ENCODE results near the gene DDX49. TPM values are rescaled to one million over a fixed set of nuclear protein-coding genes. Genes with fewer than 3 reads are reported as not detected.

The DDX49 gene, protein sequence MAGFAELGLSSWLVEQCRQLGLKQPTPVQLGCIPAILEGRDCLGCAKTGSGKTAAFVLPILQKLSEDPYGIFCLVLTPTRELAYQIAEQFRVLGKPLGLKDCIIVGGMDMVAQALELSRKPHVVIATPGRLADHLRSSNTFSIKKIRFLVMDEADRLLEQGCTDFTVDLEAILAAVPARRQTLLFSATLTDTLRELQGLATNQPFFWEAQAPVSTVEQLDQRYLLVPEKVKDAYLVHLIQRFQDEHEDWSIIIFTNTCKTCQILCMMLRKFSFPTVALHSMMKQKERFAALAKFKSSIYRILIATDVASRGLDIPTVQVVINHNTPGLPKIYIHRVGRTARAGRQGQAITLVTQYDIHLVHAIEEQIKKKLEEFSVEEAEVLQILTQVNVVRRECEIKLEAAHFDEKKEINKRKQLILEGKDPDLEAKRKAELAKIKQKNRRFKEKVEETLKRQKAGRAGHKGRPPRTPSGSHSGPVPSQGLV
- 10 to 100 TPM; 46.2 to 57.3 (median 48.6) TPM for polyA plus RNA-seq (ENCODE audit: insufficient read length in 4 of 4)

DNA sequence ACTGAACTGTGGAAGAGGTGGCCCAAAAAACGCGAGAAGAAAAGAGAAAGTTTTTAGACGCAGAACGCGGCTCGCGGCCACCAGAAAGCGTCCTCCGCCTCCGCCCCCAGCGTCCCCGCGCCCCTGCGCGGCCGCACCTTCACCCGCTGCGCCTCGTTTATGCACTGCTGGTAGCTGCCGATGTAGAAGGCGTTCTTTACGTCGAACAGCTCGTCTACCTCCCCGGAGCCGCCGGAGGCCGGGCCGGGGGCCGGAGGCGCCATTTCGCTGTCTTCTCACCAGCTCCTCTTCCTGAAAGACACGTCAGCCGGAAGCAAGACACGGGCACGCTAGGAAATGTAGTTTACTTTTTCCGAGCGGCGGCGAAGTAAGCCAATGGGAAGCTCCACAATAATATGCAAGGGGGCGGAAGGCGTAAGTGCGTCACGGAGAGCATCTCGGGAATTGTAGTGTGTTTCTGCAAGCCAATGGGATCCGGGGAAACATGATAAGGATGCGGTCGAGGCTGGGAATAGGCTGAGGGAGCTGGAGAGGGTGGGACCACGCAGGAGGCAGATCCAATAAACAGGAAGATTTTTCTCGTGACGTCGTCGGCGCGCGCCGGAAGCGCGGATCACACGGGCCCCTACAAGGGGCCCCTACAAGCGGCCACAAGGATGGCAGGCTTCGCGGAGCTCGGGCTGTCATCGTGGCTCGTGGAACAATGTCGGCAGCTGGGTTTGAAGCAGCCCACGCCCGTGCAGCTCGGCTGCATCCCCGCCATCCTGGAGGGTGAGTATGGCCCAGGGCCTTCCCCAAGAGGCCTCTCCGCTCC lies at the start of gene DDX49, which contains the start of gene COPE:
Gene DDX49 (plus strand): TSS at position 630 of the 814 bp plus-strand sequence. CDS start 27 bp downstream, at position 657.
Gene COPE (minus strand): TSS at position 302 of the 814 bp plus-strand sequence. CDS start 39 bp downstream, at position 263.
- peak; percentile 98 to 99 (median 99) for DNase-seq (ENCODE audit: low read depth in 4 of 4, low spot score in 3 of 4)

DNA sequence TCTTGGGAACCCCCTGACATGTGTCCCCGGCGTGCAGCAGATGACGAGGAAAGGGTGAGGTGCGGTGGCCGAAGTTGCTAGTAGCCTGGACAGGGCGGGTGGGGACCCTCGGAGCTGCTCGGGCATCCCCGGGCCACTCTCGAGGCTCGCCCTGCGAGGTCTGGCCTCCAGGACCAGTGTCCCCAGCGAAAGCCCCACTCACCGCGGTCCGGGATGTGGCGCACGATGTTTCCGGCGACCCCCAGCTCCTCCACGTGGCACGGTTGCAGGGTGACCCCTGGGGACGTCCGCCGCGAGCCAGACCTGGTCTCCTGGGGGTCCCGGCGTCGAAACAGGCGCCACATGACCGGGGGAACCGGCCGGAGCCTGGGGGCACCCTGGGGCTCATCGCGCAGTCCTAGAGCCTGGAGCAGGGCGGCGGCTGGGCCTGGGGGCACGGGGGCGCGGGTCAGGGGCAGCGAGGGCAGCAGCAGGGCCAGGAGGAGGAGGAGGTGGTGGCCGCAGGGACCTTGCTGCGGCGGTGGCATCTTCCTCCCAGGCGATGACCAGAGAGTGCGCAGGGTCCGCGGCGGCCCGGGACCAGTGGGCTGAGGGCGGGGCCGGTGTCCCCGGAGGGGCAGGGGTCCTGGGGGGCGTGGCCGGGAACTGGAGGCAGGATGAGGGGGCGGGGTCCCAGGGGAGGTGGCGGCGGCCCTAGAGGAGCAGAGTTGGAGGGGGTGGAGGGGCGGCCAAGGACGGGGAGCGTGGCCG lies 49.6 kb upstream of the DDX49 start:
- no peak for DNase-seq (ENCODE audit: low read depth in 4 of 4, low spot score in 3 of 4)

DNA sequence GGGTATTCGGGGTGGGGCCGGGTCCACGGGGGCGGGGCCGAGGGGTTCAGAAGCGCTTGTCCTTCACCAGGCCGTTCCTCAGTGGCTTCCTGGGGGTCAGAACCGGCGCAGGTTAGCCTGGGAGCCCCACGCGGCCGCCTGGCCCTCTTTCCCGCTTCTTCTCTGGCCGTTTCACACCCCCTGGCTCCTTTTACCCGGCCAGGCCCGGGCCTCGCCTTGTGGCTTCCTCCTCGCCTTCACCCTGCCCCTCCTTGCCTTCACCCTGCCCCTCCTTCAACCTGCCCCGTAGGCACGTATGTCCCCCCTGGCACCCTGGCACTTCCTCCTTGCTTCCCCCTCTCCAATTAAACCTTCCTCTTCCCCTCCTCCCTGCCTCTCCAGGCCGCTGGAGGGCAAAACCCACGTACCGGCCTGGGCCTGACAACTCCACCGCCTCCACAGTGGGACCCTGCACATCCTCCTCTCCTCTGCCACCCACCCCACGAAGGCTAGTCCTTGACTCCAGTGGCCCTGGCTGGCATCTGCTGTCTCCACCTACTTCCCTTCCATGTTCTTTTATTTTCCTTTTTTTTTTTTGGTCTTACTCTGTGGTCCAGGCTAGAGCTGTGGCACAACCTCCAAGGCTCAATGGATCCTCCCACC lies 48.9 kb upstream of the DDX49 start:
- no peak for DNase-seq (ENCODE audit: low read depth in 4 of 4, low spot score in 3 of 4)

DNA sequence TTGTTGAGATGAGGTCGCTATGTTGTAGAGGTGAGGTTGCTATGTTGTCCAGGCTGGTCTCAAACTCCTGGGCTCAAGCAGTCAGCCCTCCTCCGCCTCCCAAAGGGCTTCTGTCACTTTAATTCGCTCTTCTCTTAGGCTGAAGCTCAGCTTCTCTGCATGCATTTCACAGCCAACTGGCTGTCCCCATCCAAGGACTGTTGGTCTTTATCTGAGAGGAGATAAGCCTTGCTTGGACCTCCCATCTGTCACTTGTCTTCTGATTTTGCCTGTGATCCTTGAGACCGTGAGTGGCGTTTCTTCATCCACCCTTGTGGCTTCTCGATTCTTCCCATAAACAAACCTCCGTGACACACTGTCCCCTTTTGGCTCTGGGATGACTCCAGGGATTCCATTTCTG lies 48.0 kb upstream of the DDX49 start:
- no peak for DNase-seq (ENCODE audit: low read depth in 4 of 4, low spot score in 3 of 4)

DNA sequence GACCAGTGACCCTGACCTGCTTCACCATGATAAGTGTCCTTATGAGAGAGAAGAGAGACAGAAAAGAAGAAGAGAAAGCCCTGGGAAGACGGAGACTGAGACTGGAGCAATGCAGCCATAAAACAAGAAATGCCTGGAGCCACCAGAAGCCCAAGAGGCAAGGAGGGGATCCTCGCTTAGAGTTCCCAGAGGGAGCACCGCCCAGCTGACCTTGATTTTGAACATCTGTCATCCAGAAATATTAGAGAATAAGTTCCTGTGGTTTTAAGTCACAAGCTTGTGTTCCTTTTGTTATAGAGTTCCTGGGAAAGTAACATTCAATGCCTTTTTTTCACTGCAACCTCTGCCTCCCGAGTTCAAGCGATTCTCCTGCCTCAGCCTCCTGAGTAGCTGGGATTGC lies 43.8 kb upstream of the DDX49 start:
- no peak for DNase-seq (ENCODE audit: low read depth in 4 of 4, low spot score in 3 of 4)

DNA sequence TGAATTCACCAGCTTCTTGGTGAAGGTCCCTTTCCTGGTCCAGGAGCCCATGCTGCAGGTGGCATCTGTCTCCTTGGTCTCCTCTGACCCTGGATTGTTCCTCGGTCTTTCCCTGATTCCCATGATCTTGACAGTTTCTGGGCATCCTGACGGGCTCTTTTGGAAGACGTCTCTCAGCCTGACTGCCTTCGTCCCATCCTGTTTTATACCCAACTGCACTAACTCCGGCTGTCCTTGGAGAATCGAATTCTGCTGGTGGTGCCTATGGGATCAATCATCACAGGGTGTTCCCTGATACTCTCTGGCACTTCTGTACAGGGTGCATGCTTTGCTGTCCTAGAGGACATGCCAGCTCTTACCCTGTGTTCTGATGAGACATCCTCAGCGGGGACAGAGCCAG lies 42.6 kb upstream of the DDX49 start:
- DNase-seq (ENCODE audit: low read depth in 4 of 4, low spot score in 3 of 4) = no peak

DNA sequence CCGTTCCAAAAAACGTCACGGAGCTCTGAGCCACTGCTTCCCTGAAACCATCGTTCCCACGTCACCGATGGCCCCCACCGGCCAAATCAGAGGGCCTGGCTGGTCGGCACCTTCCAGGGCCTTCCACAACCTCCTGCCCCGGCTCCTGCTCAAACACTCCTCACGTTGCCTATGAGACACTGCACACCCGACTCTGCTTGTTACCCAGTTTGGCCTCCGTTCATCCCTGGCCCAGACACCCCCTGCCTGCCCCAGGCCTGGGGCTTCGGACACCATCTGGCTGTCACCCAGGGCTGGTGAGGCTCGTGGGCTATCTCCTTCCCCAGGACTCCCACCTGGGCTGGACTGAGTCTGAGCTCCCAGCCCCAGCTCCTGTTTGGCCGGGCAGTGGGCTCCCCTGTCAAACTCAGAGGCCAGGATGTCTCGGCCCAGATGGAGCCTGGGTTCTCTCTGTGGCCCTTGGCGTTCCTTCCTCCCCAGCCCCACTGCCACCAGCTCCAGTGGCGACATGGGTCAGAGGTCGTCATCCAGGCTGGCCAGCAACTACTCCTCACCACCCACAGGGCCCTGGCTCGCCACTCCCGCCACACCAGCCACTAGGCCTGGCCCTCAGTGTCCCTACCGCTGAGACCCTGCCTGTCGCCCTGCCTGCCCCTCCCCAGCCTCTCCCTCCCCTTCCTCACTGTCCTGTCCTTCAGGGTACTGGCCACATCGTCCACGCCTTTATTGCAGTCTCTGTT lies 41.3 kb upstream of the DDX49 start:
- DNase-seq (ENCODE audit: low read depth in 4 of 4, low spot score in 3 of 4) = no peak

DNA sequence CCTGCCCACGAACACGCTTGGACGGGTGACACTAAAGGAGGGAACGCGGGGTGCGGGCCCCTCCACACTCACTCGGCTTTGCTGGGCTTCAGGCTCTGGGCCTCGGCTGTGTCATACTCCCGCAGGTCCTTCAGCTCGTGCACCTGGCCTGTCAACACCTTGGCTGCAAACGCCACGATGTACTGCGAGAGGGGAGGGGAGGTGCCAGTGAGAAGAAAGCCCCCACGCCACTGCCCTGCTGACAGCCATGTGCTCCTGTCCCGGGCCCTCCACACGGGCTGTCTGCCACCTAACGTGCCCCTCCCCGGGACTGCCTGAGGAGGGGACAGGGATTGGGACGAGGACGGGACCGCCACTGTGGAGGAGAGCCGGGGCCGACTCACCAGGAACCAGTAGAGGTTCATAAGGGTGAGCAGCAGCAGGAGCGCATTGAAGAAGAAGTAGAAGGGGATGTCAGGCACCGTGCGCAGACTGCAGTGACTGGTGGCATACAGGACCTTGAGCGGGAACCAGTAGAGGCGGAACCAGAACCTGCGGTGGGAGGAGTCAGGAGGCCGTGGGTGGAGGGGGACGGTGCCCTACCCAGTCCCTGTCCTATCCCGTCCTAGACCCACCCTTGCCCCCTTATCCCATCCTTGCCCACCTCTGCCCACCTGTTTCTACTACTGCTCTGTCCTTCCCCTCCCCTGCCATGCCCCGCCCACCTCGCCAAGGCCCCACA lies 40.5 kb upstream of the DDX49 start:
- no peak for DNase-seq (ENCODE audit: low read depth in 4 of 4, low spot score in 3 of 4)

DNA sequence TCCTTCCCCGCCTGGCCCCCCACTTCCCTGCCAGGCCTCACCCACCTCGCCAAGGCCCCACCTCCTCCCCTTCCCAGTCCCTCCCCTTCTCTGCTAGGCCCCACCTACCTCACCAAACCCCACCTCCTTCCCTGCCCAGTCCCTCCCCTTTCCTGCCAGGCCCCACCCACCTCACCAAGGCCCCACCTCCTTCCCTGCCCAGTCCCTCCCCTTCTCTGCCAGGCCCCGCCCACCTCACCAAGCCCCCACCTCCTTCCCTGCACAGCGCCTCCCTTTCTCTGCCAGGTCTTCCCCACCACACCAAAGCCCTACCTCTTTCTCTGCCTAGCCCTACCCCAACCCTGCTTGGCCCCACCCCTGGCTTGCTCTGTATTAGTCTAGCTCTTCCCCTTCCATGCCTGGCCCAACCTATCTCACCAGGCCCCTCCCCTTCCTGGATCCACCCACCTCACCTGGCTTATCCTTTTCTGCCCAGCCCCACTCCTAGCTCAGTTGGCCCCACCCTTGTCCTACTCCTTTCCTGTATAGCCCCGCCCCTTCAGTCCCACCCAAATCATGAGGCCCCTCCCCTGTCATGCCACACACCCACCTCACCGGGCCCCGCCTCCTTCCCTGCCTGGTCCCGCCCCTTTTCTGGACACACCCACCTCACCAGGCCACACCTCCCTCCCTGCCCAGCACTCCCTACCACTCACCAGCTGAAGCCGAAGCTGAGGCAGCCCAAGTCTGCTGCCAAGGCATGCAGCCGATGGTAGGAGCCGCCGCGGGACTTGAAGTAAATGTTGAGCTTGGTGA lies 39.7 kb upstream of the DDX49 start:
- no peak for DNase-seq (ENCODE audit: low read depth in 4 of 4, low spot score in 3 of 4)

DNA sequence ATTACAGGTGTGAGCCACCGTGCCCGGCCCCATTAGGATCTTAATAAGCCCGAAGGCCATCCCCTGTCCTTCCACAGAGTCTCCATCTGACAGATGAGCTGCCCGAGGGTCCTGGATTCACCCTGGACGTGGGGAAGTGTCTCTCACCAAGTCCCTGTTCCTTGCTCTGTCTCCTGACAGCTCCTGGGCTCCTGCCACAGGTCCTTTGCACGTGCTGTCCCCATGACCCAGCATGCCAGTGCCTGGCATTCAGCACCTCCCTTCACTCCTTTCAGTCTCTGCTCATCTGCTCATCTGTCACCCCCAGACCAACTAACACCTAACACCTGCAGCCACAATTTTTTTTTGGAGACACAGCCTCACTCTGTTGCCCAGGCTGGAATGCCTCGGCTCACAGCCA lies 38.0 kb upstream of the DDX49 start:
- no peak for DNase-seq (ENCODE audit: low read depth in 4 of 4, low spot score in 3 of 4)

DNA sequence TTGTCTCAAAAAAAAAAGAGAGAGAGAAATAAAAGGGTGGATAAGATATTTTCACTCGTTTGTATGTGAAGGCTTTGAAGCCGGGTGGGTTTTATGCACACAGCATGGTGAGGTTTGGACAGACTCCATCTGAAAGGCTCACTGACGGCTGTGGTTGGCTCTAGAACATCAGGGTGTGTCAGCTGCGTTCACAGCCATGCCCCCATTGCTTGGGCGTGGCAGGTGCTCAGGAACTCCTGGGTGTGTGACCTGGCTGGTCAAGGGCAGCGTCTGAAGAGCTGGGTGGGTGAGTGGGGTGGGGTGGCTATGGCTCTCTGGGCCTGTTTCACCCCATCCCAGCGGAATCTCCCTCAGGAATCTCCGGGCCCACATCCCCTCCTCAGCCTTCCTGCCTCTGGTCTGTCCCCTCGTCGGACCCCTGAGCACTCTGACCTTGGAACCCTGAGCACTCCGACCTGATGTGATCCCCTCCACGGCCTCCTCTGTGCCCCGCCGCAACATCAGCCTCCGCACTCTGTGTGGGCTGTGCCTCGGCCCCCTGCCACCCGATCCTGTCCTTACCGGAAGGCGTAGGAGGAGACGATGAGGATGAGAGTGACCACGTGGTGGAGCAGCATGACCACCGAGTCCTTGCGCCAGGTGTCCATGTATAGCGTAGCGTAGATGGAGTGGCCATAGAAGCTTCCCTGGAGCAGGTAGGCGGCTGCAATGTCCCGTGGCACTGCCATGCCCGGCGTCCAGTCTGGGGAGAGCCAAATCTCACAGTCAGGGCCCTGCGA lies 35.8 kb upstream of the DDX49 start:
- DNase-seq (ENCODE audit: low read depth in 4 of 4, low spot score in 3 of 4) = no peak

DNA sequence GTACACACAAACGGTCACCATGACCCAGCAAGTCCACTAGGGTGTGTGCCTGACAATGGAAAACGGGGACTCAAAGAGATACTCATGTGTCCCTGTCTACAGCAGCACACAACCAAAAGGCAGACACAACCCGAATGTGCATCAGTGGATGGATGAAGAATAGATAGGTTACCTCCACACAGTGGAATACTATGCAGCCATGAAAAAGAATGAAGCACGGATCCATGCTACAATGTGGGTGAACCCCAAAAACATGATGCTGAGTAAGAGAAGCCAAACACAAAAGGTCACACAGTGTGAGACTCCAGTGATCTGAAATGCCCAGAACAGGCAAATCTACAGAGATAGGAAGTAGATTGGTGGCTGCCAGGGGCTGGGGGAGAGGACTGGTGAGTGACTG lies 32.5 kb upstream of the DDX49 start:
- DNase-seq (ENCODE audit: low read depth in 4 of 4, low spot score in 3 of 4) = no peak

DNA sequence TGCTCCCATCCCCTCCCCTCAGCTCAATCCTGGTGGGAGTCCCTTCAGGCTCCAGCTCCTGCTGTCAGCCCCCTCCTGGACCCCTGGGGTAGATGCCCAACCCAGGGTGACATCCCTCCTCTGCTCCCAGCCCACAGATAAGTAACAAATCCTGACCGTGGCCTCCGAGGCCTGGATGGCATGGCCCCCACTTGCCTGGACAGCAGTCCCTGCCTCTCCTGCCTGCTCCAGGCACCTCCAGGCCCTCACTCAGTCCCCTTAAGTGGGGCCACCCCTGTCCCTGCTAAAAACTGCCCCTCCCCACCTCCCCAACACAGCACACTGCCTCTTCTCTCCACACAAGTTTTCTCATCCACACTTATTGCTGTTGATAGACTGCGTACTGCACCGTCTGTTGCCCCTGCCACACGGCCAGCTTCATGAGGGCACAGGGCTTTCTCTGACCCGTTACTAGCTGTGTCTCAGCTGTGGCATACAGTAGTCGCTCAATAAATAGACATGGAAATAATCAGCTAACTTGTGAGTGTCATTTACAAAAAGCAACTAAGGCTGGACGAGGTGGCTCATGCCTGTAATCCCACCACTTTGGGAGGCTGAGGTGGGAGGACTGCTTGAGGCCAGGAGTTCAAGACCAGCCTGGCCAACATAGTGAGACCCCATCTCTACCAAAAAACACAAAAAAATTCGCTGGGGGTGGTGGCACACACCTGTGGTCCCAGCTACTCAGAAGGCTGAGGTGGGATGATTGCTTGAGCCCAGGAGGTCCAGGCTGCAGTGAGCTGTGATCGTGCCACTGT lies 29.4 kb upstream of the DDX49 start:
- DNase-seq (ENCODE audit: low read depth in 4 of 4, low spot score in 3 of 4) = no peak

DNA sequence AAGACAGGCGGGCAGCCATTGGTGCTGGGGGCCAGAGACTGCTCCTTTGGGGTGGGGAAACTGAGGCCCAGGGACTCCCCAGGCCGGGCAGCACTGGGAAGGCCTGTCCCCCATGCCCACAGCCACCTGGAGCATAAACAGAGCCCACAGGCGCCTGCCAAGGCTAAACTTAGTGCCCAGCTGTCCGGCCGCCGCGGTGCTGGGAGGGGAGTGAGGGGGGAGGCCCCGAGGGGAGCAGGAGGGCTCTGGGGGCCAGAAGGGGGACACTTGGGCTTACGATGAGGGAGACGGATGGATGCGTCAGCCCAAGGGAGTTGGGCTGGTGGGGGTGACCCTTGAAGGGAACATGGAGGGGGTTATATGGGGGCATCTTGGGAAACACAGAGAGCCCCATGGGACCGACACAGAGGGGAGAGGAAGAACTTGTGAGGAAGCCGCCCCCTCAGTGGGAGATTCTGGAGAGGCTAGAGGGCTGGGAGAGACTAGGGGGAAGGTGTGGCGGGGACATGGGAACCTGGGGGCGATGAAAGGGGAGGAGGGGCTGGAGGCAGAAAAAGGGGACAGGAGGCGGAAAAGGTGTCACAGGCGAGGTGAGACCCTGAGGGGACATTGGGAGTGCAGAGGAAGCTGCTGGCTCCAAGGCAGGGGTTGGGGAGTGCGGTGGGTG lies 25.8 kb upstream of the DDX49 start:
- DNase-seq (ENCODE audit: low read depth in 4 of 4, low spot score in 3 of 4) = no peak

DNA sequence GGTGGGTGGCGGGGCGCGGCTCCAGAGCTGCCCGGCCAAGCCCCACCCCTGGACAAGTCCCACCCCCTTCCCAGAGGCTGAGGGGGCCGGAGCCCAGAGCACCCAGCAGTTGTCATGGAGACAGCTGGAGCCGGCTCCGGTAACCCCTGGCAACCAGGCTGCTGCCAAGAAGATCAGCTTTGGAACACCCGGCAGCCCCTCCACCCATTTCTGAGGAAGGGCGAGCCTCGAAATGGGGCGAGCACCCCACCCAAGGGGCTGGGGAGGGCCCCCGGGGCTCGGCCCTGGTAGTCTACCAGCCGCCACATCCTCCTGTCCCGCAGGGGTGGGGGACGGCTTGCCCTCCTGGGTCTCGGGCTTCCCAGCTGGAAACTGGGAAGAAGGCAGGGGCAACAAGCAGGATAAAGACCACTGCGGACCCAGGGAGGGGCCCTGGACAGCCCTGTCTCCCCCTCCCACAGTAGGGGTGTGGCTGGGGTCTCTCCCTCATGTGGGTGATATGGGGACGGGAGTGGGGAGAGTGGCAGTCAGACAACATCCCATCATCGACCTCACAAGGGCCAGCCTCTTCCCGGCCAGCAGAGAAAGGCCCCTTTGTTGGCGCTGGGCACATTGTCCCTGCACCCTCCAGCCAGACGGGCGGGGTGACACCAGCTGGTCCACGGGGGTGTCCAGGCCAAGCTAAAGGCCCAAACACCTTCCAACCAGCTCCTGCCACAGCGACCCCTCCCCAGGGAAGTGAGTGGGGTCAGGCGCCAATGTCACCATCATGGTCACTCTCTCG lies 25.1 kb upstream of the DDX49 start:
- no peak for DNase-seq (ENCODE audit: low read depth in 4 of 4, low spot score in 3 of 4)
